MM.1S (cell line): ENCODE measurements around the gene ZFPM1.

Experiments used
- DNase-seq: peaks from one replicate; pipeline ENCODE4 v3.0.0-alpha.2; 2015
- H2AFZ ChIP-seq: fragments of 300-600 bp; sonication (generic); 2 replicates; pipeline ENCODE4 v1.6.0; 2016; ENCODE audit warnings: antibody characterized with exemption, low read length
- H3F3A ChIP-seq: fragments of 300-600 bp; sonication (generic); 2 replicates; pipeline ENCODE4 v1.6.1; 2016; ENCODE audit warnings: mild to moderate bottlenecking, antibody characterized with exemption, low read length, moderate library complexity, mixed read lengths; ENCODE audit not compliant: insufficient read depth
- H3K27ac ChIP-seq: fragments of 300-600 bp; sonication (generic); 2 replicates; pipeline ENCODE4 v1.5.1; 2016; ENCODE audit warnings: mild to moderate bottlenecking, low read length
- H3K27me3 ChIP-seq: fragments of 300-600 bp; sonication (generic); replicated peaks from 2 replicates; pipeline ENCODE4 v1.6.0; 2016; ENCODE audit warnings: low read length; ENCODE audit not compliant: insufficient read depth
- H3K36me3 ChIP-seq: fragments of 300-600 bp; sonication (generic); replicated peaks from 2 replicates; pipeline ENCODE4 v1.6.1; 2016; ENCODE audit warnings: mild to moderate bottlenecking, low read length, mixed read lengths; ENCODE audit not compliant: insufficient read depth
- H3K4me1 ChIP-seq: fragments of 300-600 bp; sonication (generic); 2 replicates; pipeline ENCODE4 v1.6.1; 2016; ENCODE audit warnings: low read length, mixed read lengths
- H3K4me2 ChIP-seq: fragments of 300-600 bp; sonication (generic); 2 replicates; pipeline ENCODE4 v1.6.0; 2016; ENCODE audit warnings: low read depth, low read length
- H3K4me3 ChIP-seq: fragments of 300-600 bp; sonication (generic); 2 replicates; pipeline ENCODE4 v1.5.1; 2016; ENCODE audit warnings: low read length, mixed read lengths
- H3K79me2 ChIP-seq: fragments of 300-600 bp; sonication (generic); 2 replicates; pipeline ENCODE4 v1.6.1; 2016; ENCODE audit warnings: mixed run types, low read length, mixed read lengths
- H3K9ac ChIP-seq: fragments of 300-600 bp; sonication (generic); 2 replicates; pipeline ENCODE4 v1.6.1; 2016; ENCODE audit warnings: low read length, mixed read lengths
- H3K9me2 ChIP-seq: fragments of 300-600 bp; sonication (generic); replicated peaks from 2 replicates; pipeline ENCODE4 v1.6.1; 2016; ENCODE audit warnings: mild to moderate bottlenecking, low read length, mixed read lengths; ENCODE audit not compliant: insufficient read depth
- H3K9me3 ChIP-seq: fragments of 300-600 bp; sonication (generic); replicated peaks from 2 replicates; pipeline ENCODE4 v1.6.1; 2016; ENCODE audit warnings: mild to moderate bottlenecking, low read length, mixed read lengths; ENCODE audit not compliant: insufficient read depth
- H4K20me1 ChIP-seq: fragments of 300-600 bp; sonication (generic); 2 replicates; pipeline ENCODE4 v1.6.1; 2016; ENCODE audit warnings: mild to moderate bottlenecking, low read length, moderate library complexity, mixed read lengths; ENCODE audit not compliant: insufficient read depth
- CTCF ChIP-seq: fragments of 300-600 bp; sonication (generic); IDR thresholded peaks from 2 replicates; pipeline ENCODE4 v1.5.1; 2016; ENCODE audit warnings: antibody characterized with exemption, low read length, mixed read lengths
- EZH2 ChIP-seq: fragments of 300-600 bp; sonication (generic); optimal IDR thresholded peaks from 2 replicates; pipeline ENCODE3; 2017; ENCODE audit warnings: low read depth, mild to moderate bottlenecking, antibody characterized with exemption, low read length, mixed read lengths
- EZH2phosphoT487 ChIP-seq: fragments of 300-600 bp; sonication (generic); IDR thresholded peaks from 2 replicates; pipeline ENCODE4 v1.6.1; 2018; ENCODE audit warnings: antibody characterized with exemption, low read length

Gene ZFPM1

GRCh38 chr16:88413631-88414030, 39.4 kb upstream of the ZFPM1 start:
- H3K36me3 ChIP-seq = no peaks in the 10 kb centered on the region
- DNase-seq = no peak
- no peak for TF ChIP-seq EZH2
- TF ChIP-seq EZH2phosphoT487 = no peak
- no peak for TF ChIP-seq CTCF

GRCh38 chr16:88414521-88415380, 38.3 kb upstream of the ZFPM1 start:
- Histone ChIP-seq H3K36me3 (no peaks in the 10 kb centered on the region), H3K4me2 (no peak overlapping the region), H3K27me3 (peaks cover 60% of the 10 kb centered on the region), H2AFZ (no peak overlapping the region), H3K9me3 (no peaks in the 10 kb centered on the region), H4K20me1 (no peaks in the 10 kb centered on the region), H3K9me2 (no peaks in the 10 kb centered on the region), H3K4me1 (no peaks in the 10 kb centered on the region), H3K4me3 (no peak overlapping the region), H3F3A (no peaks in the 10 kb centered on the region), H3K79me2 (no peaks in the 10 kb centered on the region), H3K27ac (no peak overlapping the region), H3K9ac (no peak overlapping the region)
- DNase-seq = no peak
- TF ChIP-seq CTCF = no peak
- TF ChIP-seq EZH2 = no peak
- no peak for TF ChIP-seq EZH2phosphoT487

More at GRCh38 chr16:88413631-88414030, 39.4 kb upstream of the ZFPM1 start:
- Histone ChIP-seq H3K4me1 (no peaks in the 10 kb centered on the region), H3K9me3 (no peaks in the 10 kb centered on the region), H3K9me2 (no peaks in the 10 kb centered on the region), H3K27me3 (peaks cover 49% of the 10 kb centered on the region), H4K20me1 (no peaks in the 10 kb centered on the region), H3K27ac (no peak overlapping the region), H3K4me3 (no peak overlapping the region), H2AFZ (no peak overlapping the region), H3K4me2 (no peak overlapping the region), H3F3A (no peaks in the 10 kb centered on the region), H3K79me2 (no peaks in the 10 kb centered on the region), H3K9ac (no peak overlapping the region)

- peaks cover 66% of the 10 kb centered on the region for H3K27me3 ChIP-seq
- TF ChIP-seq EZH2phosphoT487 = no peak
- no peak for TF ChIP-seq CTCF
- TF ChIP-seq EZH2 = no peak
- H4K20me1 ChIP-seq = no peaks in the 10 kb centered on the region
- no peak overlapping the region for H3K27ac ChIP-seq
- DNase-seq = no peak
- H3K4me3 ChIP-seq = no peak overlapping the region
- H3K79me2 ChIP-seq = no peaks in the 10 kb centered on the region
- H3K9me2 ChIP-seq = no peaks in the 10 kb centered on the region
- H2AFZ ChIP-seq = no peak overlapping the region
- no peaks in the 10 kb centered on the region for H3F3A ChIP-seq
- H3K4me1 ChIP-seq = no peaks in the 10 kb centered on the region
- H3K9me3 ChIP-seq = no peaks in the 10 kb centered on the region
- no peaks in the 10 kb centered on the region for H3K36me3 ChIP-seq
- H3K9ac ChIP-seq = no peak overlapping the region
- no peak overlapping the region for H3K4me2 ChIP-seq
These were observed 37.7 kb upstream of the ZFPM1 start for GRCh38 chr16:88415381-88415705.
